ENCODE measurements around the gene KCTD7. TPM values are rescaled to one million over a fixed set of nuclear protein-coding genes. Genes with fewer than 3 reads are reported as not detected.
"Not testable (repeated sequence)": the region's sequence is repeated elsewhere in the genome, so short reads cannot be mapped to it uniquely, and the experiment has no call there.

The KCTD7 gene
- total RNA-seq, 1 donor from 2014 or later: 9.2 TPM

DNA sequence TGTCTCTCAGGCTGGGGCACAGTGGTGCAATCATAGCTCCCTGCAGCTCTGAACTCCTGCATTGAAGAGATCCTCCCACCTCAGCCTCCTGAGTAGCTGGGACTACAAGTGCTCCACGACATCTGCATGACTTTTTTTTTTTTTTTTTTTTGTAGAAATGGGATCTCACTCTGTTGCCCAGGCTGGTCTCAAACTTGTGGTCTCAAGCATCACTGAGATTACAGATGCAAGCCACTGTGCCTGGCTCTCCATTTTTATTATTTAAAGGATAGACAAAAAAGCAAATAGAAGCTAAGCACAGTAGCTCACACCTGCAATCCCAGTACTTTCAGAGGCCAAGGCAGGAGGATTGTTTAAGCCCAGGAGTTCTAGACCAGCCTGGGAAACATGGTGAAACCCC is 13.0 kb upstream of the KCTD7 start:
- Mint-ChIP-seq H3K27ac (no peak overlapping the region), H3K27me3 (ENCODE audit: insufficient read depth, low read depth) (no peaks in the 10 kb centered on the region), H3K4me3 (no peak overlapping the region), H3K9me3 (peaks cover 8% of the 10 kb centered on the region), H3K36me3 (peaks cover 4% of the 10 kb centered on the region), H3K4me1 (peaks cover 10% of the 10 kb centered on the region)
- TF ChIP-seq EZH2phosphoT487 (IDR thresholded peaks at IDR 0.05): no peak
- no peak for TF ChIP-seq EZH2 (IDR thresholded peaks at IDR 0.05)
- TF ChIP-seq, protein P1, sequence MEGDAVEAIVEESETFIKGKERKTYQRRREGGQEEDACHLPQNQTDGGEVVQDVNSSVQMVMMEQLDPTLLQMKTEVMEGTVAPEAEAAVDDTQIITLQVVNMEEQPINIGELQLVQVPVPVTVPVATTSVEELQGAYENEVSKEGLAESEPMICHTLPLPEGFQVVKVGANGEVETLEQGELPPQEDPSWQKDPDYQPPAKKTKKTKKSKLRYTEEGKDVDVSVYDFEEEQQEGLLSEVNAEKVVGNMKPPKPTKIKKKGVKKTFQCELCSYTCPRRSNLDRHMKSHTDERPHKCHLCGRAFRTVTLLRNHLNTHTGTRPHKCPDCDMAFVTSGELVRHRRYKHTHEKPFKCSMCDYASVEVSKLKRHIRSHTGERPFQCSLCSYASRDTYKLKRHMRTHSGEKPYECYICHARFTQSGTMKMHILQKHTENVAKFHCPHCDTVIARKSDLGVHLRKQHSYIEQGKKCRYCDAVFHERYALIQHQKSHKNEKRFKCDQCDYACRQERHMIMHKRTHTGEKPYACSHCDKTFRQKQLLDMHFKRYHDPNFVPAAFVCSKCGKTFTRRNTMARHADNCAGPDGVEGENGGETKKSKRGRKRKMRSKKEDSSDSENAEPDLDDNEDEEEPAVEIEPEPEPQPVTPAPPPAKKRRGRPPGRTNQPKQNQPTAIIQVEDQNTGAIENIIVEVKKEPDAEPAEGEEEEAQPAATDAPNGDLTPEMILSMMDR (IDR thresholded peaks at IDR 0.05): no peak
- DNase-seq (ENCODE audit: low spot score): no peak
- Histone ChIP-seq H3K4me2 (no peak overlapping the region), H3K79me2 (ENCODE audit: low read depth) (no peaks in the 10 kb centered on the region), H3F3A (ENCODE audit: low read depth) (peaks cover 8% of the 10 kb centered on the region), H3K9ac (no peak overlapping the region), H3K27ac (no peak overlapping the region), H3K9me3 (ENCODE audit: low read depth) (no peaks in the 10 kb centered on the region), H3K4me1 (peaks cover 12% of the 10 kb centered on the region), H3K36me3 (no peaks in the 10 kb centered on the region), H4K20me1 (ENCODE audit: low read depth) (no peaks in the 10 kb centered on the region), H2AFZ (replicated peaks) (no peak overlapping the region), H3K4me3 (no peak overlapping the region), H3K27me3 (no peaks in the 10 kb centered on the region)

DNA sequence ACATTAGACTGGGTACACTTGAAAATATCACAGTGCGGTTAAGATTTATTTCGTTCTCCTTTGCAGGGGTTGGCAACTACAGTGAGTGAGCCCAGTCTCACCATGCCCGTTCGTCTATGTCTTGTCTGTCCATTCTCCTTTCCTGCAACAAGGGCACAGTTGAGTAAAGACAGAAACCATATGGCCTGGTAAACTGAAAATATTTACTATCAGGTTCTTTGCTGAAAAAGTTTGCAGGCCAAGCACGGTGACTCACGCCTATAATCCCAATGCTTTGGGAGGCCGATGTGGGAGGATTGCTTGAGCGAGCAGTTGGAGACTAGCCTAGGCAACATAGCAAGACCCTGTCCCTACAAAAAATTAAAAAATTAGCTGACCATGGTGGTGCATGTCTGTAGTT is 11.4 kb upstream of the KCTD7 start:
- H4K20me1 ChIP-seq (ENCODE audit: low read depth): no peaks in the 10 kb centered on the region
- H2AFZ ChIP-seq (replicated peaks): no peak overlapping the region
- DNase-seq (ENCODE audit: low spot score): no peak
- peaks cover 12% of the 10 kb centered on the region for H3K4me1 ChIP-seq
- no peak overlapping the region for H3K4me3 ChIP-seq
- no peaks in the 10 kb centered on the region for H3K9me3 ChIP-seq (ENCODE audit: low read depth)
- Mint-ChIP-seq H3K27ac (no peak overlapping the region), H3K27me3 (ENCODE audit: insufficient read depth, low read depth) (no peaks in the 10 kb centered on the region), H3K36me3 (peaks cover 3% of the 10 kb centered on the region), H3K9me3 (peaks cover 8% of the 10 kb centered on the region), H3K4me3 (no peak overlapping the region), H3K4me1 (peaks cover 10% of the 10 kb centered on the region)
- no peak overlapping the region for H3K9ac ChIP-seq
- H3K79me2 ChIP-seq (ENCODE audit: low read depth): no peaks in the 10 kb centered on the region
- H3K27me3 ChIP-seq: no peaks in the 10 kb centered on the region
- H3K4me2 ChIP-seq: no peak overlapping the region
- H3F3A ChIP-seq (ENCODE audit: low read depth): peaks cover 8% of the 10 kb centered on the region
- no peaks in the 10 kb centered on the region for H3K36me3 ChIP-seq
- H3K27ac ChIP-seq: no peak overlapping the region
- TF ChIP-seq, protein P1 (IDR thresholded peaks at IDR 0.05): no peak
- TF ChIP-seq EZH2 (IDR thresholded peaks at IDR 0.05) (no peak), EZH2phosphoT487 (IDR thresholded peaks at IDR 0.05) (no peak)

DNA sequence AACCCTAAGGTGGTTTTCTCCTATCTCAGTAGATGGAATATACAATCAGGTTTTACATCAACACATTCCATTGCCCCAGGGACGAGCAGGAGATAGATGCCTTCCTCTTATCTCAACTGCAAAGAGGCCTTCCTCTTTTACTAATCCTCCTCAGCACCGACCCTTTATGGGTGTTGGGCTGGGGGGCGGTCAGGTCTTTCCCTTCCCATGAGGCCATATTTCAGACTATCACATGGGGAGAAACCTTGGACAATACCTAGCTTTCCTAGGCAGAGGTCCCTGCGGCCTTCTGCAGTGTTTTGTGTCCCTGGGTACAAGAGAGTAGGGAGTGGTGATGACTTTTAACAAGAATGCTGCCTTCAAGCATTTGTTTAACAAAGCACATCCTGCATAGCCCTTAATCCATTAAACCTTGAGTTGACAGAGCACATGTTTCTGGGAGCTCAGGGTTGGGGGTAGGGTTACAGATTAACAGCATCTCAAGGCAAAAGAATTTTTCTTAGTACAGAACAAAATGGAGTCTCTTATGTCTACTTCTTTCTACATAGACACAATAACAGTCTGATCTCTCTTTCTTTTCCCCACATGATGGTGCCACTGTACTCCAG is 9.2 kb upstream of the KCTD7 start:
- not testable (repeated sequence) for H3K36me3 ChIP-seq; H3K27me3 ChIP-seq; H3K27ac ChIP-seq; H3K27ac Mint-ChIP-seq; H3F3A ChIP-seq (ENCODE audit: low read depth); H3K4me3 ChIP-seq; H4K20me1 ChIP-seq (ENCODE audit: low read depth); H3K36me3 Mint-ChIP-seq; H3K9ac ChIP-seq; H3K79me2 ChIP-seq (ENCODE audit: low read depth); H3K4me3 Mint-ChIP-seq; H3K9me3 ChIP-seq (ENCODE audit: low read depth); H3K9me3 Mint-ChIP-seq; H3K27me3 Mint-ChIP-seq (ENCODE audit: insufficient read depth, low read depth)
- peaks cover 10% of the 10 kb centered on the region for H3K4me1 Mint-ChIP-seq
- Histone ChIP-seq H3K4me1 (peaks cover 12% of the 10 kb centered on the region), H2AFZ (replicated peaks) (peak overlapping the region; percentile 94), H3K4me2 (peak overlapping the region; percentile 42)
- DNase-seq (ENCODE audit: low spot score): peak; percentile 40

DNA sequence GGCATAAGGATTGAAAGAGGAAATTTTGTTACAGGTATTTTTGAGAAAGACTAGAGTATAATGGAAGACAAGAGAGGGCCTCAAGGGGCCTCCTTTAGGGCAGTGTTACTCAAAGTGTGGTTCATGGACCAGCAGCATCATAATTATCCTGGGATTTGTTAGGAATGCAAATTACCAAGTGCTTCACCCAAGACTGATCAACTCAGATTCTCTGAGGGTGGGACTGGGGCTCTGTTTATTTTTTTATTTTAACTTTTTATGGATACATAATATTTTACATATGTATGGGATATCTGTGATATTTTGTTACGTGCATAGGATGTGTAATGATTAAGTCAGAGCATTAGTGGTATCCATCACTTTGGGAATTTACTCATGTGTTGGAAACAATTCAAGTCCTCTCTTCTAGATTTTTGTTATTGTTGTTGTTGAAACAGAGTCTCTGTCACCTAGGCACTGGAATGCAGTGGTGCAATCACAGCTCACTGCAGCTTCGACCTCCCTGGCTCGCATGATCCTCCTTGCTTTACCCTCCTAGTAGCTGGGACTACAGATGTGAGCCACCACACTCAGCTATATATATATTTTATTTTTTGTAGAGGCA is 2.2 kb upstream of the KCTD7 start:
- Mint-ChIP-seq H3K27me3 (ENCODE audit: insufficient read depth, low read depth) (peaks cover 12% of the 10 kb centered on the region), H3K36me3 (no peaks in the 10 kb centered on the region), H3K4me1 (peaks cover 4% of the 10 kb centered on the region), H3K9me3 (no peaks in the 10 kb centered on the region), H3K4me3 (no peak overlapping the region), H3K27ac (no peak overlapping the region)
- Histone ChIP-seq H3K9ac (no peak overlapping the region), H3F3A (ENCODE audit: low read depth) (peaks cover 14% of the 10 kb centered on the region), H3K4me1 (no peaks in the 10 kb centered on the region), H3K79me2 (ENCODE audit: low read depth) (peaks cover 10% of the 10 kb centered on the region), H3K27me3 (peaks cover 12% of the 10 kb centered on the region), H3K9me3 (ENCODE audit: low read depth) (no peaks in the 10 kb centered on the region), H3K4me3 (no peak overlapping the region), H3K36me3 (no peaks in the 10 kb centered on the region), H3K4me2 (no peak overlapping the region), H3K27ac (no peak overlapping the region), H4K20me1 (ENCODE audit: low read depth) (no peaks in the 10 kb centered on the region), H2AFZ (replicated peaks) (no peak overlapping the region)
- TF ChIP-seq, protein P1 (IDR thresholded peaks at IDR 0.05): no peak
- no peak for TF ChIP-seq EZH2 (IDR thresholded peaks at IDR 0.05)
- TF ChIP-seq EZH2phosphoT487 (IDR thresholded peaks at IDR 0.05): no peak
- DNase-seq (ENCODE audit: low spot score): no peak

Data from neural progenitor cell (in vitro differentiated cells).